ENCODE data around the gene VPS13A.

DNA sequence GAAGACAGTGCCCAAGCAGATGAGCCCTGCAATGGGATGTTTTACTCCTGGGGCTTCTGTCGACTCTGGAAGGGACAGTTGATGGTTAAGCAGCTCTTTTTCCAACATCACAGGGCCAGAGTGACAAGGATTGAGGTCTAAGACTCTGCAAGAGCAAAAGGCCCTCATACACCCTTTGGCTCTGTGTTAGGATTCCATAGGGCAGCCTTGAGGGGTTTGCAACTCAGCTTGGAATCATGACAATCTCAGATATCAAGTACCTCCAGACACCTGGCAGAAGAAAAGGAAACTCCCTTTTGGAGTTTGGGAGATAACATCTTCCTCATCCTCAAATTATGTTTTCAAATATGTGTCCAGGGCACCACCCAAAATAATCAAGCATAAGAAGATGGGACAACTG, 265.1 kb downstream of the VPS13A start:
- TF ChIP-seq, protein P1, sequence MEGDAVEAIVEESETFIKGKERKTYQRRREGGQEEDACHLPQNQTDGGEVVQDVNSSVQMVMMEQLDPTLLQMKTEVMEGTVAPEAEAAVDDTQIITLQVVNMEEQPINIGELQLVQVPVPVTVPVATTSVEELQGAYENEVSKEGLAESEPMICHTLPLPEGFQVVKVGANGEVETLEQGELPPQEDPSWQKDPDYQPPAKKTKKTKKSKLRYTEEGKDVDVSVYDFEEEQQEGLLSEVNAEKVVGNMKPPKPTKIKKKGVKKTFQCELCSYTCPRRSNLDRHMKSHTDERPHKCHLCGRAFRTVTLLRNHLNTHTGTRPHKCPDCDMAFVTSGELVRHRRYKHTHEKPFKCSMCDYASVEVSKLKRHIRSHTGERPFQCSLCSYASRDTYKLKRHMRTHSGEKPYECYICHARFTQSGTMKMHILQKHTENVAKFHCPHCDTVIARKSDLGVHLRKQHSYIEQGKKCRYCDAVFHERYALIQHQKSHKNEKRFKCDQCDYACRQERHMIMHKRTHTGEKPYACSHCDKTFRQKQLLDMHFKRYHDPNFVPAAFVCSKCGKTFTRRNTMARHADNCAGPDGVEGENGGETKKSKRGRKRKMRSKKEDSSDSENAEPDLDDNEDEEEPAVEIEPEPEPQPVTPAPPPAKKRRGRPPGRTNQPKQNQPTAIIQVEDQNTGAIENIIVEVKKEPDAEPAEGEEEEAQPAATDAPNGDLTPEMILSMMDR (IDR thresholded peaks at IDR 0.05; ENCODE audit: low read depth, low read length) = no peak
- no peak for TF ChIP-seq POLR2A (IDR thresholded peaks at IDR 0.05; ENCODE audit: extremely low read depth, insufficient read length)
